Measurements from ENCODE around the gene MAP3K20.

- TF ChIP-seq CTCF (IDR thresholded peaks at IDR 0.05) (no peak), SOX15 (CRISPR knock-in tag; IDR thresholded peaks at IDR 0.05) (no peak), NFATC4 (CRISPR knock-in tag; IDR thresholded peaks at IDR 0.05) (no peak), NFE2L1 (CRISPR knock-in tag; IDR thresholded peaks at IDR 0.05) (no peak), ATF3 (CRISPR knock-in tag; conservative IDR thresholded peaks at IDR 0.05) (no peak), SP1 (CRISPR knock-in tag; conservative IDR thresholded peaks at IDR 0.05) (peak; percentile 32; the same call in 1 of the 2 replicates), USF2 (CRISPR knock-in tag; IDR thresholded peaks at IDR 0.05) (no peak), ZNF416 (CRISPR knock-in tag; IDR thresholded peaks at IDR 0.05) (no peak), EMX1 (CRISPR knock-in tag; IDR thresholded peaks at IDR 0.05) (no peak), ESRRA (CRISPR knock-in tag; IDR thresholded peaks at IDR 0.05; ENCODE audit: borderline replicate concordance) (no peak), NFYB (CRISPR knock-in tag; conservative IDR thresholded peaks at IDR 0.05; ENCODE audit: low read depth) (no peak)
These were observed 120.4 kb downstream of the MAP3K20 start for GRCh38 chr2:173196080-173196479.

Measured in WTC11 (cell line).